Activated CD4-positive, CD25-positive, alpha-beta regulatory T cell (primary cell): ENCODE measurements around the gene MFRP.
"Not testable (repeated sequence)": the region's sequence is repeated elsewhere in the genome, so short reads cannot be mapped to it uniquely, and the experiment has no call there.

Source experiments
- DNase-seq, 4 experiments: peaks; one replicate each; lab custom pipeline; 2025; lab: John Stamatoyannopoulos, UW

The MFRP gene

DNA sequence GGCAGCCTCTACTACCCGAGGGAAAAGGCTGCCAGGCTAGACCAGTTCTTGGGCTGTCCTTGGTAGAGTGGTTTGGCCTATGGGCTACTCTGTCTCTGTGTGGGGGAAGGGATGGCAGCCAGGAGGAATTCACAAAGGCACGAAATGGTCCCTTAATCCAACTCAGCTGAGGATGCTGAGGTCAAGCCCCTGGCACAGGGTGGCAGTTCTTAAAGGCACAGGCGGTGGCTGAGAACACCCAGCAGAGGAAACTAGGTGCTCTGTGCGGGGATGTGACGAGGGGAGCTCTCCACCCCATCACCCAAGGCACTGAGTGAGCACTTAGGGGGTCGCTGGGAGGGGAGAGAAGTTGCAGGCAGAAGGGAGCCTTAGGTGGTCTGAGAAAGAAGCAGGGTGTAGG lies at the start of gene MFRP:
Gene MFRP (minus strand): TSS at position 101 of the 400 bp plus-strand sequence. CDS start 192 bp downstream, outside the sequence.
- no peak for DNase-seq

DNA sequence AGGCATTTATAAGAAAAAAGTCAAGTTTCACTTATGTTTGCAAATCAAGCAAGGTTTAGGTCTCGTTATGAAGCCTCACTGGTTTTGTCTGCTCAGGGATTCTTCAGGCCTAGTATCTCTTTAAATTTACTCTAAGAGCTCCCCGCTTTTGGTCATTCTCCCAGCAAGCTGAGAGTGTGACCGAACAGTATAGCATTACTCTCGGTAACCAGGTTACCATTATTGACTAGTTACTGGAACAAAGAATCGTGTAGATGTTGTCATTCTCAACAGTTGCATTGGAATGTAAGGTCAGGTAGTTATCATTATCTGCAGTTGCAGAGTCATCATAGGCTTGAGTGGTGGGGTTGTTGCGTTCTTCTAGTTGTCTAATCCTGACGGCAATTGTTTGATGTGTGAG lies 44.8 kb upstream of the MFRP start:
- no peak for DNase-seq

DNA sequence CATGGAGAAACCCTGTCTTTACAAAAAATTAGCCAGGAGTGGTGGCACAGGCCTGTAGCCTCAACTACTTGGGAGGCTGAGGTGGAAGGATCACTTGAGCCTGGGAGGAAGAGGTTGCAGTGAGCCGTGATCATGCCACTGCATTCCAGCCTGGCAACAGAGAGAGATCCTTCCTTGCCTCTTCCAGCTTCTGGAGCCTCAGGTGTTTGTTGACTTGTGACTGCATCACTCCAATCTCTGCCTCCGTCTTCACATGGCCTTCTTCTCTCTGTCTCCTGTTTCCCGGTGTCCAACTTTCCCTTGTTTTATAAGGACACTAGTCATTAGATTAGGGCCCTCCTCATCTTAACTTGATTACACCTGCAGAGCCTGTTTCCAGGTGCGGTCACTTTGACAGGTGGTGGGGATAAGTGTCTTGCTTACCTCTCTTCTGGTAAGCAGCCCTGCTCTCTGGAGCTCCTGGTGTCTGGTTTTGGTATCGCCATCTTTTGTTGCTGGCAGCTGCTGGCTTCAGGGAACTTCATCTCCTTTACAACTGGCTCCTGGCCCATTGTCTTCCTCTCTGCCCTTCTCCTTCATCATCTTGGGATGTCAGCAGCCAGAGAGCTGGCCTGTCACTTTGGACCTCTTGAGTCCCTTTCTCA lies 43.2 kb upstream of the MFRP start:
- no peak for DNase-seq

DNA sequence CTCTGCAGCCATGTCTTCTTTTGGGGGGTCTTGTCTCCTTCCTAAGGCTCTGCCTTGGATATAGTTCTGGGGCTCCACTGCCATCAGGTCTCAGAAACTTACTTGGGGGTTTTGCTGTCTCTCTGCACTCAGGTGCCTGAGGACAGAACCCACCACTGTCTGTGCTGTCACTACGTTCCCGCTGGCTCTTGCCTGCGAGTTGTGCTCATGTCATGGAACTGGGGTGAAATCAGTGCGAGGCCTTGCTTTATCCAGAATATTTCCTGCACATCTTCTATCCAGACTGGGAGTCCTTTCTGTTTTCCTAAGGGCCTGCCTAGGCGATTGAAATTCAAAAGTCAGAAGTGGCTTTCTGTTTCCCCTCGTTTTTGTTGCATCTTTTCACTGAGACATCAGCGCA lies 41.6 kb upstream of the MFRP start:
- no peak for DNase-seq

DNA sequence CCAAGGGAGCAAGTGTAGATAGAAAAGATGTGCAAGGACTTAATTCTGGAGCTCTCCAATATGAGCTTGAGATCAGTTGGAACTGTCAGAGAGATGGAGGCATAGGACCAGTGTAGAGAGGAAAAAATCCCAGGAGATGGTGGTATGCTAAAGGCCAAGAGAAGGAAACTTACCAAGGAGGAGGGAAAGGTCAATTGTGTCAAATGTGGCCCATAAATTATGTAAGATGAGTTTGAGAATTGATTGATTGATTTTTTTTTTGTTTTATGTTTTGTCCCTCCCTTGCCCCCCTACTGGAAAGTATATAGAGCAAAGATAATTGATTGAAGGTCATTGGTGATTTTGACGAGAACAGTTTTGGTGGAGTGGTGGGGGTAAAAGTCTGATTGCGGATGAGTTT lies 37.8 kb upstream of the MFRP start:
- DNase-seq, result no peak

DNA sequence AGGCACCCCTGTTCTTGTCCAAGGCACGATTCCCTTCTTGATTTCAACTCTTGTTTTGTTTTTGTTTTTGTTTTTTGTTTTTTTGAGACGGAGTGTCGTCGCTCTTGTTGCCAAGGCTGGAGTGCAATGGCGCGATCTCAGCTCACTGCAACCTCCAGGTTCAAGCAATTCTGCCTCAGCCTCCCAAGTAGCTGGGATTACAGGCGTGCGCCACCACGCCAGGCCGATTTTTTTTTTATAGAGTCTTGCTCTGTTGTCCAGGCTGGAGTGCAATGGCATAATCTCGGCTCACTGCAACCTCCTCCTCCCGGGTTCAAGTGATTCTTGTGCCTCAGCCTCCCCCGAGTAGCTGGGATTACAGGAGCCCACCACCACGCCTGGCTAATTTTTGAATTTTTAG lies 36.0 kb upstream of the MFRP start:
- DNase-seq, result not testable (repeated sequence)

DNA sequence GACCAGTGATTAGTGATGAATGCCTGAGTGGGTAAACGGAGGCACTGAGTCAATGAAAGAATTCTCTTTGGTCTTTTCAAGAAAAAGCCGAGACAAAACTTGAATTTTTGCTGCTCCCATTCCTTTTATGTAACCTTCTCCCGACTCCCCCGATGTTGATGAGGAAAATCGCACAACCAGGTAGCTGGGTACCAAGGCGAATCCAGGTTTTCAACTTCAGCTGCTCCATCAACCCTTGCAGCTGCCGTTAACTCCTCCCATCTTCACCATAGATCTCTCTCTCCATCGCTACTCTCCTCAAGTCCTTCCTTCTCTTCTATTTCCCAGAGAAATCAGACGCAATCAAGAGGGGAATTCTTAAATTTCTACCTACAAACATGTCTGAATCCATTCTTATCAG lies 35.6 kb upstream of the MFRP start:
- no peak for DNase-seq

DNA sequence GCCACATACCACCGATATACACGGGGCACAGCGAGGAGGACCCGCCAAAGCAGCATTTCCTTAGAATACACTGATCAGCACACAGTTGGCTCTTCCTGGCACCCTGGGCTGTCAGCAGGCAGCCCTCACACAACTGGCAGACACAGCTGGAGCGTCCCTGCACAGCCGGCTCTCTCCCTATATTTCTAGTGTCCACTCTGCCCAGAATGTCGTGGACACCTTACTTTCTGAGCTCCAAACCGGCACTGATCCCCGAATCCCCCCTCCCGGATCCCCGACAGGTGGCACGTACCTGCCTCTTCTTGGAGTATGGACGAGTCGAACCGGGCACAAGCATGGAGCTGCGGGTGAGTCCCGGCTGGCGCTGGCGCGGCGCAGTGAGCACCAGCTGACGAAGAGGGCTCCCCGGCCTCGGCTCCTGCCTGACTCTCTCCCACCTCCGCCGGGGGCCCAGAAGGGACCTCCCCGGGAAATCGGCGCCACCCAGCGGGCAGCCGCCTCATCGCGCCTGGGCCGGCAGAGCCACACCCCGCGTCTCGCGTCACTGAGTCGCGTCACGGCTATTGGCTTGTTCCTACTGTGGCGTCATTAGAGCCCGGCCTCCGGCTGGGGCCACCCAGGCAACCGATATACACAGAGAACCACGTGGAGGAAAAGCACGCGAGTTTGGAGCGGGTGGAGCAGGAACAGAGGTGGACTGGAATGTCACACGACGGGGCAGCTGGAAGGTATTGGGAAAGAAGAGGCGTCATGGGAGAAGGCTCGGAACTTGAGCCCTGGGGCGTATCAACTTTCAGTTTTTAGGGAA lies 34.9 kb upstream of the MFRP start, which contains the start of gene USP2:
Gene USP2 (minus strand): TSS at position 510 of the 808 bp plus-strand sequence. CDS start 8,210 bp downstream, outside the sequence.
- peak; percentile 92 to 95 (median 94) for DNase-seq

DNA sequence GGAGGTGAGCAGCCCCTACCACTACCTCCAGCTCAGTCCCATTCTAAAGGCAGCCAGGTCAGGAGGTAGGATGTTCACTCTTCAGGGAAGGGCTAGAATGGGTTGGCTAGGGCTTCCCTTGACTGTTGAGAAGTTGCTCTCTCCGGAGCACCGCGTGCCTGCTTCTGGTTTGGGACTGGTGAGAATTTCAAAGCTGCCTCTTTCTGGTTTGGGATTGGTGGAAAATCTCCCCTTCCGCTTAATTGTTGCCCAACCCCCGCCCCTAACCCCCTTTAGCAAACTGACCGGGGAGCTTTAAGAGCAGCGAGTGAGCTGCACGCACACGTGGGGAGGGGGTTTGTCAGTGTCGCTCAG lies 34.3 kb upstream of the MFRP start:
- DNase-seq, result no peak

DNA sequence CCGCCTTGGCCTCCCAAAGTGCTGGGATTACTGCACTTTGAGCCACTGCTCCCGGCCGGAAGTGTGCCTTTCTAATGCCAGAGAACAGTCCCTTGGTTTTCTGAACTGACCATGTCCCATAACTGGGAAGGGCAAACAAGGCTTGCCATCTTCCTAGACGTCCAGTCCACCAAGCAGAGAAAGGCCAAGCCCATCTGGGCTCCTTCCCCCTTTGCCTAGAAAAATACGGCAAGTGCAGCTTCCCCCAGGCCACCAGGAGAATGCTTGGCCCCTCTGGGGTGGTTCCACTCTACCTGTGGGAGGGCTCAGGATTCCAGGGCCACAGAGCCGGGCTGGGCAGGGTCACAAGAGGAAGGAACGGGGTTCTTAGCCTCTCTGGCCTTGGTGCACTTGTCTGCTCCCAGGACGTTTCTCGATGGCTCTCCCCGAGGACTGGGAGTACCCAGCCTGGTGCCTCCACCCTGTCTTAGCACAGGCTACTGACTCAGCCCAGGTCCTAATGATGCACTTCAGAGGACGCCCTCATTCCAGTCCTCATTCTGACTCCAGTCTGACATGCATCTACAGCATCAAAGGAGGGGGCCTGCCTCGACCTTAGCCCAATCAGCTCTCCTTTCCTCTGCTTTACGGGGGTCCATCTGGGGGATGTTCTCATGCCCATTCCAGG lies 33.8 kb upstream of the MFRP start:
- no peak for DNase-seq

DNA sequence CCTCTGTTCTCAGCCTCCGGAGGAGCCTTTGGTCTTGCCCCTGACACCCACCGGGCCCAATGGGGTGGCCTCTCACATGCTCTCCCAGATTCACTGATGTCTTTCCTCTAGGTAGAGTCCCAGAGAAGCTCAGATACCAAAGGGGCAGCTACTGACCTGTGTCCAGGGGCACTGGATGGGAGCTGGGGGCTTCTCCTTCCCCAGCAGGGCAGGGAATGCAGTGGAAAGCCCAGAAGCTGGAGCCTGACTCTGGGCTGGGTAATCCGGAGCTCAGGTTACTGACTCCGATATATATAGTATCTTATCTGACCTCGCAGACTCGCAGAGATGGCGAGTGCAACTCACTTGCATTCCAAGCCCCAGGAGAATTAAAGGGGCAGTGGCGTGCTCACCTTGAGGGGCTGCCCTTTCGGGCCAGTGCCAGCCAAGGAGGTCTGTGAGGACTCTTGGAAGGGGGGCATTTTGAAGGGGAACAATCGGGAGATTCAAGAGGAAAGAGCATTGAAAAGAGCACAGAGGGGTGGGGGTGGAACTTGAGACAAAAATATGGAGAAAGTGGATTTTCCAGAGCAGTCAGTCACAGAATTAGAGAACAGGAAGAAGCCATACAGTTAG lies 32.5 kb upstream of the MFRP start:
- no peak for DNase-seq

DNA sequence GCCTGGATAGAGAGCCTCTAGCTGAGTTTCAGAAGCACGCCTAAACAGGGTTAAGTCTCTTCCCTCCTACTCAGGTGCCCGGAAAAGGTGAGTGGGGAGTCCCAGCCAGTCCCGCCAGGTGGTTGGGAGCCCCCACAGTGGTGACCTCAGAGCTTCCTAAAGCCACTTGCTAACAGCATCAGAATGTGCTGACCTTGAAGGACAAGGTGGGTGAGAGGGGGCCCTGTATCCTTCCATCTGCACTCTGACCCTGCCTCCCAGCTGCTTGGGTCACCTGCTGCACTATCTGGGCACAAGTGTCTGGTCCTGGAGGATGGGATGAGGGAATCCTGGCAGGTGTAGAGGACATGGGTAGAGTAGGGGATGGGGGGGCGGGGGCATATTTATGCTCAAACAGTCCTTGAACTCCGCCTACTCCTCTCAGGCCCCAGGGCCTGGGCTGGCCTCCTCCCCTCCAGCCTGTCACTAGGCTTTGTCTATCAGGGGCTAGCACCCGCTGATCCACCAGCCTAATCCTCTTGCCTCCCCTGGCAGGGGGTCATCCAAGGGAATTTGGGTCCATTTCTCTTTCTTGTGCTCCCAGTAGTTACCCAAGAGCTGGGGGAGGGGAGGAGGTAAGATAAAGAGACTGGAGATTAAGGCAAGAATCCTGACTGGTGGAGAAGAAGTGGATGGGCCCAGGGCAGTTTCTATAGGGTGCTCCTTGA lies 31.6 kb upstream of the MFRP start:
- DNase-seq, result no peak

DNA sequence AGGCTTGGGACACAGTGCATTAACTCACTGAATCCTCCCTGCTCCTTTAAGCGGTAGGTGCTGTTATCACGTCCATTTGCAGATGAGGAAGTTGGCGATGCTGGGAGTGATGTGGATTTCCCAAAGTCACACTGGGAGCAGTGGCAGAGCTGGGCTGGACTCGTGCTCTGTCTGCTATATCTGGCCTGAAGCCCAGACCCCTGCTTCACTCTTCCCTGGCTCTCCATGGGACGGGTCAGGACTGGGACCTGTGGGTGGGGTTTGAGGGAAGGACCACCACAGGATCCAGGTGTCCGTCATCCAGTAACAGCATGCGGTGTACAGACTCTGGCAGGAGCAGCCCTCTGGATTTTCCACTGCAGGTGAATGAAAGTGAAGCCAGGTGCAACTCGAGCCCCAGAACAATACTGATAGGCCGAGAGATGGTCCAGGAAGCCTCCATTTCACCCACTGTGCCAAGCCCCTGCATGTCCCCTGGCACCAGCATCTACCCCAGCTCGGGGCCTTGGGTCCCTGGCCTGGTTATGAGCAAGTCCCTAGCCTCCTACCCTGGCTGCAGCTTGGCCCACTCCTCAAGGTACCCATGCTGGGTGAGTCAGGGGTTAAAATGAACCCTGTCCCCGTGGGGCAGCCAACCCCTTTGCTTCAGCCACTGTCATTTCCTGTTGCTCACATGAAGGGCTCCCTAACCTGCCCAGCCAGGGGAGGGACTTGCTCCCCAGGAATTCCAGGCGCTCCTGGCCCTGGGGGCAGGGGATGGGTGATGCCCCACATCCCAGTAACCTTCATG lies 30.8 kb upstream of the MFRP start:
- no peak for DNase-seq

DNA sequence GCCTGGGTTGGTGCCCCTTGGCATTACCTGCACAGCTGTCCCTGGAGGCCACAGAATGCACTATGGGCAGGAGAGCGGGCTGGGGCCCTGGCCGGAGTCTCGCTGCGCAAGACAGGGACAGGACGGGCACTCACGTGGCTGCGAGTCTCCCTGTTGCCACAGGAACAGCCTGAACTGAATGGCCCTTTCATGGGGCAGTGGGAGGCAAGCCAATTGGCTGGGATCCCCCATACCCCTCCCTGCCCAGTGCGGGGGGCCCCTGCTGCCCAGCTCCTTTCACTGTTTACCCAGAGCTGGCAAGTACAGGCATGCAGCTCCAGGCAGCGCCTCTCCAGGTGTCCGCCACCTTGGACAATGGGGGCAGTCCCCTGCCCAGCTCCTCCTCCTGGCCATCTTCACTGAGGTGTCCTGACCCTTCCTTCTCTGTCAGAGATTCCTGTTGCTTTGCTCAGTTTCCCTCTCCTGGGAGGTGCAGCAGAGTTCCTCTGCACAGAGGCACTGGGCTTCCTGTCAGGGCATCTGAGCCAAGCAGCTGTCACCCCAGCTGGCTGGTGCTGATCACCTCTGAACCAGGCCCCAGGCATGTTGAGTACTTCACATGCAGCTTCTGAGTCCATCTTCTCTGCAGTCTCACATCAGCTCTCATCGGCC lies 29.8 kb upstream of the MFRP start:
- DNase-seq, result no peak

DNA sequence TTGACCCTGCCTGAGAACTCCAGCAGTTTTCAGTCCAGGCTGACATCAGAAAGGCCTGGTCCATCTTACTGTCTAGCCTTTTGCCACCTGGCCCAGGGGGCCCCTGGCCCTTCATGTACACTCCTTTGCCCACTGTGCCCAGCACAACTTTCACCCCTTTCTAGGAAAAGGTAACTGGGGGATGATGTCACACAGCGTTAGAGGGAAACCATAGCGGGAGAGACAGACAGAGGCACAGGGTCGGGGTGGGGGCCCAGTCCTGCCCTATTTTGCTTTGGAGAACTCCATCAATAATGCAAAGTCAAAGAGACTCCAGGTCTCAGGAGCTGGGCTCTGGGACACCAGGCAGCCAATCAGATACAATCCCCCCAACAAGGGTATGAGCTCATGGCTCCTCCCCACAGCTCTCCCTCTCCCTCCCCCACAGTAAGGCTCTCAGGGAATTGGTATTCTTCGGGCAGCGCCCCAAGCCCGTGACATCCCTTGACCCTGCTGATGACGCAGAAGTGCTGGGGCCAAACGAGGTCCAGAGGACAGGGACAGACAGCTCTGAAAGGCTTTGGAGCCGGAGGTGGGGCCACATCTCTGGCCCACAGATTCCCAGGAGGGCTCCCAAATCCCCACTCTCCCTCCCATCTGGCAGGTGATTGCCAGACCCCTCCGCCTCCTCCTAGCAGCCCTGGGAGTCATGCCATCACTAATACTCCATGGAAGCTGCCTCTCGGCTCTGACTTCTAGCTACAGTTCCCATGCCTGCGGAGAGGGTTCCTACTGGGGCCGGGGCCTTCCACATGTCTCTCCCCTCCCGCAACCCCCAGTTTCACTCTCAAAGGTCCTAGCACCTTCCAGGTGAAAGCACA lies 29.1 kb upstream of the MFRP start:
- DNase-seq, result no peak

DNA sequence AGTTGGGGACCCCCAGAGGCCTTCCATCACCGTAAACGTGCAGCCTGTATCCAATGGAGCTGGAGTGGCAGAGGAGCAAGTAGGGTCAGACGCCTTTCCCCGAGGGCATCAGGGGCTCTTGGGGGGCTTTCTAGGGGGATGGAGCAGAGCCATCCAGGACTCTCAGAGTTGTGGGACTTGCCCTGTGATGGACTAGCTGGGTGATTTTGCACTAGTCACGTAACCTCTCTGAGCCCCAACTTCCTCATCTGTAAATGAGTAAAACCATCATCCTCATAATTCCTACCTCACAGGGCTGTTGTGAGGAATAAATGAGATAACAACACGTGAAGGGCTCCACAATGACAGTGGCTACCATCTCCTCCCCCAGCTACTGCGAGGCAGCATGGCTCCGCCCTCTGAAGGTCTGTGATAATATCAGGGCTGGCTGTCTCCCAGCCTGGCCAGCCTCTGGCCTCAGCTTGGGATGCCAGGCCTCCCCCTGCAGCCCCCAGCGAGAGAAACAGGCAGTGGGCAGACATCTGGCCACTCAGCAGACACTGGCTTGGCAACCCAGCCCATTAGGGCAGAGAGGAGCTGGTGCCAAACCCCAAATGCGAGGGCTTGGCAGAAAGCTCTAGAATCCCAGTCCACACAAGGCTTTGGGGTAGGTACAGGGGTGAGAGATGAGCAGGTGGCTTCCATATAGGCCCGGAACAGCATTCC lies 28.3 kb upstream of the MFRP start:
- DNase-seq, result no peak

DNA sequence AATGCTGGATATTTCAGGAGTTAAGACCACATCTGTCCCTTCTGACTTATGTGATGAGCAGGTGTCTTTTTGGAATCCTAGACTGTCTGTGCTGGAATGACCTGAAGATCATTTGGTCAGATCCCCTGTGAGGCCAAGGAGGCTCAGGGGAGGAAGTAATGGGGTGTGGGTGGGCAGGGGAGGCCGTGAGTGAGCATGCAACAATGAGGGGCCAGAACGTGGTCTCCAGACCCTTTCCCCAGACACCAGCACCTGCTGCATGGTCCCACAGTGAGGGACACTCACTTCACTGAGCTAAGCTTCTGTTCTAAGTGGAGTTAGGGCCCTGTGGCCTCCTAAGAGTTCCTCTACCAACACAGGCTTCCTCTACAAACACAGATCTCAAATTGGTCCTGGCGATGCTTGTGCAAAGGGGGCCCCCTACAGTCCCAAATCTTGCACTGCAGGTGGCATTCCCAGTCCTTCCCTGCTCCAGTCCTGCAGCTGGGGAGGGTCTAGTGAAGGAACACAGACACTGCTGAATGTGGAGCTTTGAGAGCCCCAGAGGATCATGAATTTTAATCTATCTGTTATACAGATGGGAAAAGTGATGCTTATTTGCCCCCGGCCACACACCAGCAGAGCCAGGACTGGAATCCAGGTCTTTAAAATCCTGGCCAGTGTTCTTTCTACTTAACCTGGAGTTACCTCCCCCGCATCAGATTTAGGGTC lies 27.6 kb upstream of the MFRP start:
- no peak for DNase-seq
